ENCODE data around the gene CGB3.
"Not testable (repeated sequence)": the region's sequence is repeated elsewhere in the genome, so short reads cannot be mapped to it uniquely, and the experiment has no call there.

The CGB3 gene

GRCh38 chr19:49059053-49059452 lies 34.9 kb upstream of the CGB3 start:
- Histone ChIP-seq H3K36me3 (ENCODE audit: insufficient read depth, low read length) (no peaks in the 10 kb centered on the region), H3K27ac (ENCODE audit: low read depth, low read length) (no peak overlapping the region), H3K79me2 (ENCODE audit: control insufficient read depth, insufficient read depth, low read length, unreplicated experiment) (no peaks in the 10 kb centered on the region), H3K4me1 (ENCODE audit: control insufficient read depth, insufficient read depth, low read length, unreplicated experiment) (no peaks in the 10 kb centered on the region), H3K27me3 (ENCODE audit: insufficient read depth, low read length) (no peaks in the 10 kb centered on the region), H3K4me3 (ENCODE audit: low read depth, low read length) (no peak overlapping the region), H2AFZ (ENCODE audit: low read length, unreplicated experiment) (no peak overlapping the region)

- Histone ChIP-seq H3K4me3 (ENCODE audit: low read depth, low read length) (no peak overlapping the region), H3K27me3 (ENCODE audit: insufficient read depth, low read length) (no peaks in the 10 kb centered on the region), H2AFZ (ENCODE audit: low read length, unreplicated experiment) (no peak overlapping the region), H3K27ac (ENCODE audit: low read depth, low read length) (no peak overlapping the region), H3K36me3 (ENCODE audit: insufficient read depth, low read length) (no peaks in the 10 kb centered on the region), H3K4me1 (ENCODE audit: control insufficient read depth, insufficient read depth, low read length, unreplicated experiment) (no peaks in the 10 kb centered on the region), H3K79me2 (ENCODE audit: control insufficient read depth, insufficient read depth, low read length, unreplicated experiment) (no peaks in the 10 kb centered on the region)
These were observed 34.4 kb upstream of the CGB3 start for GRCh38 chr19:49058562-49058961.

- H3K4me3 ChIP-seq (ENCODE audit: low read depth, low read length): peak within 1 kb of the TSS; percentile 86
- H3K27me3 ChIP-seq (ENCODE audit: insufficient read depth, low read length): no peaks in the 10 kb centered on the region
- H3K79me2 ChIP-seq (ENCODE audit: control insufficient read depth, insufficient read depth, low read length, unreplicated experiment): no peaks in the 10 kb centered on the region
These were observed 33.6 kb upstream of the CGB3 start, which contains the start of gene CGB7 for GRCh38 chr19:49057636-49058234. TSS of gene CGB7 (minus strand) at chr19:49057749. CDS start at chr19:49055375, 2,374 bp downstream.

GRCh38 chr19:49056902-49057596 lies 32.9 kb upstream of the CGB3 start:
- Histone ChIP-seq H3K27ac (ENCODE audit: low read depth, low read length) (0 out of 2 replicates have a peak overlapping the region, but pooled peaks have one; percentile 13), H3K4me3 (ENCODE audit: low read depth, low read length) (peak overlapping the region; percentile 86), H2AFZ (ENCODE audit: low read length, unreplicated experiment) (peak overlapping the region; percentile 80)
- not testable (repeated sequence) for H3K4me1 ChIP-seq (ENCODE audit: control insufficient read depth, insufficient read depth, low read length, unreplicated experiment); H3K27me3 ChIP-seq (ENCODE audit: insufficient read depth, low read length); H3K79me2 ChIP-seq (ENCODE audit: control insufficient read depth, insufficient read depth, low read length, unreplicated experiment); H3K36me3 ChIP-seq (ENCODE audit: insufficient read depth, low read length)

More at GRCh38 chr19:49057636-49058234, 33.6 kb upstream of the CGB3 start, which contains the start of gene CGB7:
- Histone ChIP-seq H2AFZ (ENCODE audit: low read length, unreplicated experiment) (peak within 1 kb of the TSS; percentile 80), H3K36me3 (ENCODE audit: insufficient read depth, low read length) (no peaks in the 10 kb centered on the region), H3K4me1 (ENCODE audit: control insufficient read depth, insufficient read depth, low read length, unreplicated experiment) (no peaks in the 10 kb centered on the region), H3K27ac (ENCODE audit: low read depth, low read length) (0 out of 2 replicates have a peak within 1 kb of the TSS, but pooled peaks have one; percentile 13)

GRCh38 chr19:49056101-49056901 lies 32.2 kb upstream of the CGB3 start:
- Histone ChIP-seq H3K27me3 (ENCODE audit: insufficient read depth, low read length) (no peaks in the 10 kb centered on the region), H3K36me3 (ENCODE audit: insufficient read depth, low read length) (no peaks in the 10 kb centered on the region), H3K4me3 (ENCODE audit: low read depth, low read length) (peak overlapping the region; percentile 86), H3K79me2 (ENCODE audit: control insufficient read depth, insufficient read depth, low read length, unreplicated experiment) (no peaks in the 10 kb centered on the region), H2AFZ (ENCODE audit: low read length, unreplicated experiment) (peak overlapping the region; percentile 80), H3K27ac (ENCODE audit: low read depth, low read length) (no peak overlapping the region), H3K4me1 (ENCODE audit: control insufficient read depth, insufficient read depth, low read length, unreplicated experiment) (no peaks in the 10 kb centered on the region)

- not testable (repeated sequence) for H3K4me1 ChIP-seq (ENCODE audit: control insufficient read depth, insufficient read depth, low read length, unreplicated experiment); H3K27ac ChIP-seq (ENCODE audit: low read depth, low read length); H3K27me3 ChIP-seq (ENCODE audit: insufficient read depth, low read length); H2AFZ ChIP-seq (ENCODE audit: low read length, unreplicated experiment); H3K79me2 ChIP-seq (ENCODE audit: control insufficient read depth, insufficient read depth, low read length, unreplicated experiment); H3K4me3 ChIP-seq (ENCODE audit: low read depth, low read length); H3K36me3 ChIP-seq (ENCODE audit: insufficient read depth, low read length)
These were observed 26.4 kb upstream of the CGB3 start for GRCh38 chr19:49050376-49051033.

GRCh38 chr19:49049834-49050233 lies 25.7 kb upstream of the CGB3 start:
- not testable (repeated sequence) for H3K27me3 ChIP-seq (ENCODE audit: insufficient read depth, low read length); H3K36me3 ChIP-seq (ENCODE audit: insufficient read depth, low read length); H3K4me3 ChIP-seq (ENCODE audit: low read depth, low read length); H3K27ac ChIP-seq (ENCODE audit: low read depth, low read length); H3K79me2 ChIP-seq (ENCODE audit: control insufficient read depth, insufficient read depth, low read length, unreplicated experiment); H3K4me1 ChIP-seq (ENCODE audit: control insufficient read depth, insufficient read depth, low read length, unreplicated experiment); H2AFZ ChIP-seq (ENCODE audit: low read length, unreplicated experiment)

GRCh38 chr19:49049011-49049410 lies 24.9 kb upstream of the CGB3 start, which contains the start of gene CGB8:
TSS of gene CGB8 (minus strand) at chr19:49049111. CDS start at chr19:49048739, 372 bp downstream.
- H3K79me2 ChIP-seq (ENCODE audit: control insufficient read depth, insufficient read depth, low read length, unreplicated experiment); H3K27me3 ChIP-seq (ENCODE audit: insufficient read depth, low read length); H2AFZ ChIP-seq (ENCODE audit: low read length, unreplicated experiment): not testable (repeated sequence)

GRCh38 chr19:49043548-49043947 lies 19.4 kb upstream of the CGB3 start, which contains the start of gene CGB5:
TSS of gene CGB5 (plus strand) at chr19:49043848. CDS start at chr19:49044210, 362 bp downstream.
- H2AFZ ChIP-seq (ENCODE audit: low read length, unreplicated experiment); H3K27me3 ChIP-seq (ENCODE audit: insufficient read depth, low read length); H3K36me3 ChIP-seq (ENCODE audit: insufficient read depth, low read length); H3K79me2 ChIP-seq (ENCODE audit: control insufficient read depth, insufficient read depth, low read length, unreplicated experiment); H3K4me3 ChIP-seq (ENCODE audit: low read depth, low read length); H3K4me1 ChIP-seq (ENCODE audit: control insufficient read depth, insufficient read depth, low read length, unreplicated experiment); H3K27ac ChIP-seq (ENCODE audit: low read depth, low read length): not testable (repeated sequence)

More at GRCh38 chr19:49049011-49049410, 24.9 kb upstream of the CGB3 start, which contains the start of gene CGB8:
- H3K27ac ChIP-seq (ENCODE audit: low read depth, low read length); H3K36me3 ChIP-seq (ENCODE audit: insufficient read depth, low read length); H3K4me1 ChIP-seq (ENCODE audit: control insufficient read depth, insufficient read depth, low read length, unreplicated experiment); H3K4me3 ChIP-seq (ENCODE audit: low read depth, low read length): not testable (repeated sequence)

GRCh38 chr19:49042666-49043065 lies 18.5 kb upstream of the CGB3 start:
- not testable (repeated sequence) for H3K27ac ChIP-seq (ENCODE audit: low read depth, low read length); H3K27me3 ChIP-seq (ENCODE audit: insufficient read depth, low read length); H3K79me2 ChIP-seq (ENCODE audit: control insufficient read depth, insufficient read depth, low read length, unreplicated experiment)

More at GRCh38 chr19:49042666-49043065, 18.5 kb upstream of the CGB3 start:
- not testable (repeated sequence) for H3K4me3 ChIP-seq (ENCODE audit: low read depth, low read length); H2AFZ ChIP-seq (ENCODE audit: low read length, unreplicated experiment); H3K36me3 ChIP-seq (ENCODE audit: insufficient read depth, low read length); H3K4me1 ChIP-seq (ENCODE audit: control insufficient read depth, insufficient read depth, low read length, unreplicated experiment)
